ENCODE data around the gene GSTM5.
"Not testable (repeated sequence)": the region's sequence is repeated elsewhere in the genome, so short reads cannot be mapped to it uniquely, and the experiment has no call there.

GSTM5 gene

DNA sequence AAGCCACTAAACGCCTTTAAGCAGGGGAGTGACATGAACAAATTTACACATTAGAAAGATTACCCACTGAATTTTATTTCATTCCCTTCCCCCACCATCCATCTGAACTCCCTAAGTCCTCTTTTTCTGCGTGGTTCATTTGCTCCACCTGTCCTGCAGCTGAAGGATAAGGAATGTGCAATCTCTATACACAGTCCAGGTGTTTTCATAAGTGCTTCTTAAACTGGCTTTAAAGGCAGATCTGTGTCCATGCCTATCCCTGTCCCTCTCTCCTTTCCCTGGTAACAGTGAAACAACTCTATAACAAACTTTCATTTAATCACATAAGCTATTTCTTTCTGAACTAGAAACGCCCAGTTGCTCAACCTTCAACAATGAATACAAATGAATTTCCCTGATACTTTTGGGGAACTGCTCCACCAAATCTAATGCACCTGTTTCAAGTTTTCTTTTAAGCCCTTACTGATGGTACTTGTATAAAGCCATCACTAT is 20.4 kb downstream of the GSTM5 start:
- DNase-seq, result no peak

DNA sequence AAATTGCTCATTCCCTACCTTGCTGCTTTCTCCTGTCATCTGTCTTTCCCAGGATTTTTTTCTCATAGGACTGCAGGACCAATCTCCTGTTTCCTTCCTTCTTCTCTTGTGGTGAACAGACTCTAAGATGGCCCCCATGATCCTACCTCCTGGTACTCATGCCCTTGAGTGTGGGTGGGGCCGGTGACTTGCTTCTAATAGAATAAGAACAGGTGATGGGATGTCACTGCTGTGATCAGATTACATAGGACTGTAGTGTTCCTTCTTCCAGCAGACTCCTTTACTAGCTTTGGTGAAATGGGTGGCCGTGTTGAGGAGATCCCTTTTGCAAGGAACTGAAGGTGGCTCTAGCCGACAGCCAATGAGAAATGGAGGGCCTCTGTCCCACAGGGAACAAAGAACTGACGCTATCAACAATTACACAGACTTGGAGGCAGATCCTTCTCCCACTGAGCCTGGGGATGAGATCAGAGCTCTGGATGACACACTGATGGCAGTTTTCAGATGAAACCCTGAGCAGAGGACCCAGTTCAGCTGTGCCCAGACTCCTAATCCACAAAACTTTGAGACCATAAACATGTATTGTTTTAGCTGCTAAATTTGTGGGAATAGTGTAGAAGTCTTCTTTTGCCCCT is 21.3 kb downstream of the GSTM5 start:
- no peak for DNase-seq

DNA sequence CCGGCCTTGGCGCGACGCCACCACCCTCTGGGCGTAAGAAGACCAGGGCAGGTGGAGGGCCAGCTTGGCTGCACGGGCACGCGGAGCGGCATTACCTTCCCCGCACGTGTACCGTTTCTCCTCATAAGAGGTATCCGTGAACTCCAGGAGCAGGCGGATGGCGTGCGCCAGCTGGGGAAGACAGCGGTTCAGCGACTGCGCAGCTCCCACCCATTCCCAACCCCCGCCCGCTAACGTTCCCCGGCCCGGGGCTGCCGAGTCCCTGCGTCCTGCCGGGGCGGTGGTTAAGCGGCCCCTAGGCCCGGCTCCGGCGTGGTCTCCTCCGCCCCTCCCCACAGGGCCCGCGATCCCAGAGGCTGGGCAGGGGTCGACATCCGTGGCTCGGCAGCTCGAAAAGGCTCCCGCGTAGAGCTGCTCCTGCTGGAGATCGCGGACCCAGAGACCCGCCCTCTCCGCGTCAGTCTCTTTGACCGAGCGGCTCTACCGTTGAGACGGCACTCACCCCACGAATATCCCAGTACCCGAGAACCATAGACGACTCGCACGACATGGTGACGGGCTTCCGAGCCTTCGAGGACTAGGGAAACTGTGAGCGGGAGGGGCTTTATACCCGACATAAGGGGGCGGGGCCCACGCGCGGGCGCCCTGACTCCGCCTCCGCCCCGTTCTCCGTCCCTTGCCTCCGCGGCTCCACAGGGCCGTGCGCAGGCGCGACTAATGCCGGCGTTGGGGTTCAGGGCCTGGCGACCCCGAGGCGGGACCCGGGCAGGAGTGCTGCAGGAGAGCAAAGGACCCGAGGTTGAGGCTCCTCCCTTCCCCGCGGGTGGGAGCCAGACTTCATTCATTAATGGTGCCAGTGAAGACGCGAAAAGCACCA is 27.9 kb downstream of the GSTM5 start:
- DNase-seq, result peak; percentile 32 to 49

DNA sequence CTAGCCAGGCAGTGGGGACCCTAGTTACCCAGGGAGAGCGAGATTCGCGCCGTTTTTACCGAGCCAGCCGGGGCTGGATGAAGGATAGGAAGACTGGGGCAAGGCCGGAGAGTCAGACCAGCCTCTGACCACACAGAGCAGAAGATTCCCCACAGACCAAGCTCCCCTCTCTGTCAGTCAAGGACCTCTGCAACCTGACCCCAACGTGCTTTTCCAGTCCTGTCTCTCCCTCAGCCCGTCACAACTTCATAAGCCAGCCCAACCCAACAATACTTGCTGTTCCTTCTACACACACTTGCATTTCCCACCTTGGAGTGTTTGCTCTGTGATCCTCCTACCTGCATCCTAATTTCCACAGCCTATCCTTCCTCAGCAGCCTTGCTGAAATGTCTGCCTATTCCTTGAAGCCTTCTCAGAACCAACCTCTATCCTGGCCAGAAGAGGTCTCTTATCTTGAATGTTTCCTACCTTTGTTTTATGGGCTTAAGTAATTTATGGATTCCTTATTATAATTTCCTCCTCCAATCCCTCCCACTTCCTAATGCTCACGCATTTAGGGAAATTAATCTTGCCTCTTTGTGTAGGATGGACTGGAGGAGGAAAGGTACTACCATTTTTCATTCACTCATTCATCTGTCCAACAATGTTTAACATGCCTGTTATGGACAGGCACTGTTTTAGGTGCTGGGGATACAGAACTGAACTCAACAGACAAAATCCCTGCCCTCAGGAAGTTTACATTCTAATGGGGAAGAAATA is 28.7 kb downstream of the GSTM5 start, which contains the start of gene GSTM3:
TSS of gene GSTM3 (minus strand) at position 424 of the 759 bp plus-strand sequence. CDS start 751 bp downstream, outside the sequence.
- DNase-seq, result no peak

DNA sequence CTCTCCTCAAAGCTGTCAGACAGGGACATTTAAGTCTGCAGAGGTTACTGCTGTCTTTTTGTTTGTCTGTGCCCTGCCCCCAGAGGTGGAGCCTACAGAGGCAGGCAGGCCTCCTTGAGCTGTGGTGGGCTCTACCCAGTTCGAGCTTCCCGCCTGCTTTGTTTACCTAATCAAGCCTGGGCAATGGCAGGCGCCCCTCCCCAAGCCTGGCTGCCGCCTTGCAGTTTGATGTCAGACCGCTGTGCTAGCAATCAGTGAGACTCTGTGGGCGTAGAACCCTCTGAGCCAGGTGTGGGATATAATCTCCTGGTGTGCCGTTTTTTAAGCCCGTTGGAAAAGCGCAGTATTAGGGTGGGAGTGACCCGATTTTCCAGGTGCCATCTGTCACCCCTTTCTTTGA is 36.3 kb downstream of the GSTM5 start:
- not testable (repeated sequence) for DNase-seq

DNA sequence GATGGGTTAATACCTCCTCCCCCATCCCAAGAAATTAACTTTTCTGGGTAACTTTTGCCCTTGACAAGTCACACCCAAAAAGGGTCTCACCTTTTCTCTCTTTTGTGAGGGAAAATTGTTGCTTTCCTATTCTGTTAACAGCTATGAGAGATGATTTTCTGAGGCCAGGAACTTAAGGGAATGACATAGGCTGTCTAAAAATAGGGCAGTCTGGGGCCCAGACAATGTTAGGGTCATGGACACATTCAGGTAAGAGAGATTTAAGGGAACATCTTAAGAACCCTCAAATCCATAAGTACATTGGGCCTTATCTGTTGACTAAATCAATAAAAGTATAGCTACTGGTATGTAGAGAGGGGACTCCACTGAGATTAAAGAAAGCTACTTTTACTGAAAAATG is 37.2 kb downstream of the GSTM5 start:
- no peak for DNase-seq

DNA sequence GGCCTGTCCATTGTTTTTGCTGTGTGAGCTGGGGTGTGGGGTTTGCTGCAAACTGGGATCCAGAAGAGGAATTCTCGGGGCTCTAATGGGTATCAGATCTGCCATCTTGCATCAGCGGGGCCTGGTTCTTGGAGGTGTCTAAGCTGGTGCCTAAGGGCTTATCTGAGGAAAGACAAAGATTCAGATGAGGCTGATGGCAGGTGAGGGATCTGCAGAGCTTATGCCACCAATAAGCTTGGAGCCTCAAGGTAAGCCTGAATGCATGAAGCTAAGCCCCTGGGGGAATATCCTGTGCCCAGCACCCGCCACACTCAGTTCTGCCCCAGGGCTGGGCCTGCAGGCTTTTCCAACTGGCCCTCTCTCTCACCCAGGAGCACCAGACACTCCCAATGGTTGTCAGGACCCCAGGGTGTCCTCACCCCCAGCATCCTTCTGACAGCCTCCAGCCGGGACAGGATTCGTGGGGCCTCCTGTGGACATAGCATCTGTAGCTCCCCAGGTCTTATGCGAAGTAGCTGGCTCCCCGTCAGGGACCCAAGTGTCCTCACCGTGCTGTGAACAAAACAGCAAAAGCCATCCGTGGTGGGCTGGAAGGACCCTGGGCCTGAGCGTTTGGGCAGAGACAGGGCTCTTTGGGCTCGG is 38.3 kb downstream of the GSTM5 start:
- no peak for DNase-seq

DNA sequence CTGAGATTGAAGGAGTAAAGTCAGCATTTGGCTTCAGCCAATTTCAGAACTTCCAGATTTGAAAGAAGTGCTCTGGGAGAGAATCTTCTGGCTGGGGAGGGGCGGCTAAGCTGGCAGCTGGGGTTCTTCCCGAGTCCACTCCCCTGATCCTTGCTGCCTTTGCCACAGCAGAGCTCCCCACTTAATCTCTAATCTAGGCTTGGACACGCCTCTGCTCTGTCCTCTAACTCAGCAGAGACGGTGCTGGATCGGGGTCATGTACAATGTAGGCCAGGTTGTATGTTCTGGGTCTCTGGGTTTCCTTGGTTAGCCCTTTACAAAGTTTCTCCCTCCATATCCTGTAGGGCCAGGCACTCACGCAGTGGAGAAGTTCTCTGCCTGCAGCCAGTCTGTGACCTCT is 38.9 kb downstream of the GSTM5 start:
- no peak for DNase-seq

DNA sequence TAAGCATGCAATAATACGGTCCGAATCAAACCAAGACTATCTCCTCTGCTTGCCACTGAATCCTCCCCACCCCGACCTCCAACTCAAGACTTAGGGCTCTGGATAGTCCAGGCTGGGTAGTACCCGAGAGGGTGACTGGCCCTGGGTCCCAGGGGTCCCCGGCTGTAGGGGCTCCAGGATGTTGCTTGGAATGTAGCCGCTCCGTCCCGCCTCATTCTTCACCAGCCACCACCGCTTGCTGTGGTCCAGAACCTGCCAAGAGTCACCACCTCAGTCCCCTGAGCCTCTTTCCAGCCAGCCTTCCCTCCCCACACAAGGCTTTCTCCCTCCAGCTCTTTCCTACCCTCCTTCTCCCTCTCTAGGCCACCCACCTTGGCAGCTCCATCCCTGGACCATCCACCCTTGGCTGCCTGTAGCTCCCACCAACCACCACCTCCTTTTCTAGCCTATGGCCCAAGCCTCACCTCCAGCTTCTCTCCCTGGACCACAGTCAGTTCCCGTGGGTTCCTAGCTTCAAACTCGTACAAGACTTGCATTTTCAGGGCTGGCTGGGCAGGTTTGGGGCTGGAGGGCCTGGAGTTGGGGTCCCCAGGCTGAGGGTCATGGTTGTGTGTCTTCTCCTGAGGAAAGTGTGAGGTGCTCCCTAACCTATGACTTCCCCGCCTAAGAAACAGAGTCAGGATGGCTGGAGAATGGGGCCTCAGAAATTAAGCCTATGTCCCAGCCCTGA is 39.6 kb downstream of the GSTM5 start:
- DNase-seq, result no peak

DNA sequence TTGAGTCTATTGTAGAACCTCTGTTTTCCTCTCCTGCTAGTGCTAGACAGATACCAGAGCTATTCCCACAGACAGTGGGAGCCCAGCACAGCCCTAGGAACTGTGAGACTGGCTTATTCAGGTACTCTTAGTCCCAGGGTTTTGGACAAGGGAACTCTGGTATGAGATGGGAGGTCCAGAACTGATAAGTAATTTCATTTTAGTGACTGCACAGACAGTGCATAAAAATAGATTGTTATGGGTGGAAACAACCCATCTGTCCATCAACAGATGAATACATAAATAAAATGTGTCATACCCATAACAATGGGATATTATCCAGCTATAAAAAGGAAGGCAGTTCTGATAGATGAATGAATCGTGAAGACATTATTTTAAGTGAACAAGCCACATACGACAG is 42.7 kb downstream of the GSTM5 start:
- DNase-seq, result no peak

DNA sequence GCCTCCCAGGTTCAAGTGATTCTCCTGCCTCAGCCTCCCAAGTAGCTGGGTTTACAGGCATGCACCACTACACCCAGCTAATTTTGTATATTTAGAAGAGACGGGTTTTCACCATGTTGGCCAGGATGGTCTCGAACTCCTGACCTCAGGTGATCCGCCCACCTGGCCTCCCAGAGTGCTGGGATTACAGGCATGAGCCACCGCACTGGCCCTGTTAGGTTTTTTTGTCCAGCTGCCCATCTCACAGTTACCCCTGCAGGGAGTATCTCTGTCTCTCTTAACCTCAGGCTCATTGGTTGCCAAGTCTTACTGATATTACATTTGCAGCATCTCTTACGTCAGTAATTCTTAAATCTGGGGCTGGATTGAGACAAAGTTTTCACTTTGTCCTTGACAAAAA is 44.3 kb downstream of the GSTM5 start:
- DNase-seq, result not testable (repeated sequence)

DNA sequence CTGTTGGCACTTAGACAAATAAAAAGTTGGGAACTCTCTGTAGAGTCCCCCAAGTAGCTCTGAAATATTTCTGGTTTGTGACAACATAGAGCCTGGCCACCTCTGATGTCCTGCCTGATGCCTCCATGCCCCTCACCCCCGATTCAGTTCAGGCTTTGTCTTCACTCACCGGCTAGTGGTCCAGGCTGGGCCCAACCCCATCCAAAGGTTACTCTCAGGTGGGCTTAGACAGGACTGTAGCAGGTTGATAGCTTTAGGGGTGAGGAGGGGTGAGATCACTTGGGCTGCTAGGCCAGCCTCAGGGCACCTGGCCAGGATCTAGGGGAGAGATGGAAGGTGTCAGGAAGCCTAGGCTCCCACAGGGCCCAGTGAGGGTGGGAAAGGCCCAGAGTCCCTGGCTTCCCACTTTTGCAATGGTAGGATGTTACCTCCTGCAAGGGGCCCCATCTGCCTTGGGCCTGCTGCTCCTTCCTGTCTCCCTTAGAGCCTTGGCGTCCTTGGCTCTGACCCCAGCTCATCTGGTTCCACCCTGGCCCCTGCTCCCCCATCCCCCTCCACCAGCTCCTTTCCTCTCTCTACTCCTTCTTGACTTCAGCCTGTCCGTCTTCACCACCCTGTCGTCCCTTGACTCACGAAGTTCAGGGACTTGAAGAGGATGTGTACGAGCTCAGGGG is 44.9 kb downstream of the GSTM5 start:
- DNase-seq, result no peak

DNA sequence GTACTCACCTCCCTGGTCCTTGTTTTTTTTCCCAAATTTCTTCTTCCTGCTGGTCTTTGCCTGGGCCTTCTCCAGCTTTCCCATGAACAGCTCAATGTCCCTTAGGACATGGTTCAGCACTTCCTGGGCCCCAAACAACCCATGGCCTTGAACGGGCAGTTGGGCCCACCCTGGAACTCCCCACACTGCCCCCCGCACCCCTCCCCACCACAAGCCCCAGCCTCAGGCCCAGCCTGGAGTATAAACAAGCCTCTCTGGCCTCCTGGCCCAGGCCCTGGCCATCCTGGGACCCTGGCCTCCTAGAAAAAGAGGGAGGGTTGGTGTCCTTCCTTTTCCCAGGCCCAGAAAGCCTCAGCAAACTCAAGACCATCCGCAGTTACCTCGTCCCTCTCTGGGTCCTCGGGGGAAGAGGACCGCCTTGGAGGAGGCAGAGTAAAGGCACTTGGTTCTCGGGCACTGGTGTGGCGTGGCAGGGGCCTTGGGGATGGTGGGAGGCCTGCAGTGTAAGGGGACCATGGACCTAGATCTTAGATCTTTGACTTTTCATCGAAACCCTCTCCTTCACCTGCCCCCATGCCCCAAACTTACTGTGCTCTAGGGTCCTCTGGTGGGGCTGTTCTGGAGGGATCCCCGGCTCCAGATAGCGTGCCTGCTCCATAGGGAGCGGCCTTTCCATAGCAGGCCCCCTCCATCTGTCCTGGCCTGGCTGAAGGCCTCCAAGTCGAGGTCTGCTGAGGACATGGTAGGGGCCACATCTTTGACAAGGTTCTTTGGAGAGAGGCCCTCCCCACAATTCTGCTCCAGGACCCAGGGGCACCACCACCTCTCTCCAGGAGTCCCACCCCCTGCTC is 46.1 kb downstream of the GSTM5 start:
- no peak for DNase-seq

DNA sequence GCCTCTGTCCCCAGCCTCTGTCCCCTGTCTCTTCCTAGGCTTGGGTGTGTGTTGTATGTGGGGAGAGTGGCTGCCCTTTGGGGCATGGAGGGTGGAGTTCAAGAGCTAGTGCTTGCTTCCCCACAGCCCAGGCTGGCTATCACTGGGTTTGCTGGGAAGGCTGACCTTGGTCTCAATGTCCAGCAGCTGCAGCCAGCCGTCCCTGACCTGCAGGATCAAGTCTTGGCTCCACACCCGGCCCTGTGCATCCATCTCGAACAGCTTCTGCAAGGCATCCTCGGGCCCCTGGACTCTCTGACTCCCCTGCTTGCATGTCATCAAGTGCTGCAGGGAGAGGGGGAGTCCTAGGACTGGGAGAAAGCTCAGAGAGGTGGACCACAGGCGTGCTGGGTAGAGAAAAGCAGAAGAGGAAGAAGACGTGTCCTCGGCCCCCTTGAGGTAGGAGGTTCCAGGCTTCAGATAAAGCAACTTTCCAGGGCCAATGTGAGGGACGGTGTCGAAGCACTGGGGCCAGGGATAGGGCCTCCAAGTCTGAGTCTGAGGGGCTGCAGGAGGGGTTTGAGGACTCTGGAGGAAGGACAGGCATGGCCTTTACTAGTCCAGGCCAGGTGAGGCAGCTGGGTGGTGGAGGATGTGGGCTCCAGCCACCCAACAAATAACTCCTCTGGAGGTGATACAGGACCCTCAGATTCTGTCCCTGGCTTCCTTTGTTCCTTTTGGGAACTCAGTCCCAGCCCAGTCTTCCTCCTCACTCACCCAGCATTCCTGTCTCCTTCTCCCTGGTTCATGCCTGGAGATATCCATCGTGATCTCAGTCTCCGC is 47.7 kb downstream of the GSTM5 start:
- DNase-seq, result no peak

DNA sequence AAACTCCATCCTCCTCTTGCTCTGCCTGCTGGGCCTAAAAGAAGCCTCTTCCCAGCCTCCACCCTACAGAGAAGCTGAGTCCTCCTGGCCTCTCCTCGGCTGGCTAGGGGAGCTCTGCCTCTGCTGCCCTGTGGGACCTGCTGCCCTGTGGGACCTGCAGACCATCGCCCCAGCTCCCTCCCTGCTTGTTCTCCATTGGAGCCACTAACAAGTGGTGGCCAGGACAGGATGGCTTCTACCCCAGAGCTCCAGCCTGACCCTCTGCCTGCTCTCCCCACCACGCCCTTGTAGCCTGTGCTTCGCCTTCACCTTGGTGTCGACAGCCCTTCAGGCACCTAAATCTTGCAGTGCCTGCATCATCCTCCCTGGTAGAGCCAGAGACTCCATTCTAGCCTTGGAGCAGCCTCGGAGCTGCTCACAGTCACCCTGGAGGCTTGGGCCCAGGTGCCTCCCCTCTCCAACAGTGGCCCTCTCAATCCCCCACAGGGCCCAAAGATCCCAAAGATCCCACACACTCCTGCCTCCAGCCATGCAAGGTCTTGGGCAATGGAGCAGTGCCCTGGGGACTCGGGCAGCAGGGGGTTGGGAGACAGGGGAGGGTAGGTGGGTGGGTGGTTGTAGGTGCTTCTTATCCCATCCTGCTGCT is 48.7 kb downstream of the GSTM5 start:
- no peak for DNase-seq

DNA sequence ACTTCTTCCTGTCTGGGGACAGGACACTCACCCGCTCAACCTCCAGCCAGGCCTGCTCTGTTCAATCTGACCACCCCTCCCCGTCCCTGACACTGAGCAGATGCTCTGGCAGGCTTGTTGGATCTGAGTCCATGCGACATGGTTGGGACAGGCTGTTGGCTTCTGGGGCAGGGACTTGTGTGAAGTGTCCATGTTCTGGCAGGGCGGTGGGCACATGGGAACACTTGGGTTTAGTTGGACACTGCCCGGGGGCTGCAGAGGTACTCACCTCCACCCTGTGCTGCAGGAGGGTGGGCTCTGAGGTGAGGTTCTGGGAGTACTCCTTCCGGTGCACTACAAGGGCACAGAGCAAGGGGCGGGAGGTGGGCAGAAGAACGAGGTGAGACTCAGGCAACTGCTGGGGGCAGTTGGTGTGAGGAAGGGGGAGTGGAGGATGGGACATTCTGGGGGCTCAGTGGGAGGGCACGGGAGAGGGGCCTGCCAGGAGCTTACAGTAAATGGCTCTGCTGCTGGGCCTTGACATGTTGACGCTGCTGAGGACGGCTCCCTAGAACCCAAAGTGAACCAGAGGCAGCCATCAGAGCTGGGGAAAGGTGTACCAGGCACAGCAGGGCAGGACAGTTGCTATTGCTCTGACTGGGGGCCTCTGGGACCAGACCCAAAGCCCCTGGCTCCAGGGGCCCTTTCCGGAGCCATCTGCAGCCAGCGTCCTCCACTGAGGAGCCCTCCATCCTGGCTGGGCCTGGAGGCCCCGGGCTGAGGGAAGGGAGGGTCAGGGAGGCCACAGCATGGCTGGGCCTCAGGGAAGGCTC is 49.4 kb downstream of the GSTM5 start:
- DNase-seq, result no peak

DNA sequence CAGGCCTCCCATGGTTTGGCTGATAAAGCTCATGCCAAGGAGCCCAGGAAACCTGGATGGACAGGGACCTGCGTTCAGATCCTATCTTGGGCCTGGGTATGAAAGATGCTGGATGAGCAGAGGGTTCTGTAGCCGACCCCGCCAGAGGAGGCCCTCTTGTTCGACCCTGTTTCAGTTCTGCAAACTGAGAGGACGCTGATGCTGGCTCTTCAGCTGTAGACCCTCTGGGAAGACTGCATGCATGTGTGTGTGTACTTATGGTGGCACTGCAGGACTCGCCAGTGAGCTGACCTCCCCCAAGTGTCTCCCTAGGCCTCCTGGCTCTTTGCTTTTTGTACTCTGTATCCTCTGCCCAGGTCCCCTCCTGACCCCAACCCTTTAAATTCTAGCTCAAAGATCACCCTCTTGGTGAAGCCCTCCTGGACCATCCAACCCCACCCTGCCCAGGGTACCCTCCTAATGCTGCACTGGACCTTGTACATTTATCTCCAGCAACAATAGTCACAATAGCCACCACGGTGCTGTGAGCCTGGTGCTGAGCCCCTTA is 50.1 kb downstream of the GSTM5 start:
- DNase-seq, result no peak
